Measurements from ENCODE around the gene PAMR1.

Gene PAMR1

DNA sequence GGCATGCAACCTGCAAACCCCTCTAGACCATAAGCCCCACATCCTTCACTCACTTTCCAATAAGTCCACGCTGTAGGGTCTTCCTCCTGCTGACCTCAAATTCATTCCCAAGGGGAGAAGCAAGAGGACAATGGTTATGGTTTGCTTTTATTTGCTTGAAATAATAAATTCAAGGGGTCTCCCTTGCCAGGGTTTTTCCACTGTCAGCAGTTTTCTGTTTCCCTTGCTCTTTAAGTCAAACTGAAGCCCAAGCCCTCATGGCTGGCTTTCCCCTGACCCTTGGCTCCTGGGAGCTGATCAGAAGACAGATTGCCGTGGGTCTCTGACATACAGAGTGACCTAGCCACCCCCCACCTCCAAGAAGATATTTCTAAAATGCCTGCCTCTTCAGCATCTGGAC lies 109.9 kb downstream of the PAMR1 start:
- TF ChIP-seq, protein P1, sequence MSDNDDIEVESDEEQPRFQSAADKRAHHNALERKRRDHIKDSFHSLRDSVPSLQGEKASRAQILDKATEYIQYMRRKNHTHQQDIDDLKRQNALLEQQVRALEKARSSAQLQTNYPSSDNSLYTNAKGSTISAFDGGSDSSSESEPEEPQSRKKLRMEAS (IDR thresholded peaks at IDR 0.05), result no peak
- TF ChIP-seq FOXM1 (IDR thresholded peaks at IDR 0.05; ENCODE audit: borderline replicate concordance, low read depth) (no peak), RAD21 (IDR thresholded peaks at IDR 0.05; ENCODE audit: low read depth) (no peak), TCF12 (IDR thresholded peaks at IDR 0.05; ENCODE audit: low read depth) (no peak), YY1 (IDR thresholded peaks at IDR 0.05; ENCODE audit: low read depth) (no peak), TEAD4 (IDR thresholded peaks at IDR 0.05) (no peak)

- TF ChIP-seq ZBTB7A (IDR thresholded peaks at IDR 0.05; ENCODE audit: low read depth) (no peak), CEBPB (IDR thresholded peaks at IDR 0.05) (no peak), TEAD4 (IDR thresholded peaks at IDR 0.05) (no peak), CREB1 (IDR thresholded peaks at IDR 0.05; ENCODE audit: low read depth) (no peak), NFIC (IDR thresholded peaks at IDR 0.05) (no peak), EGR1 (IDR thresholded peaks at IDR 0.05) (no peak), YY1 (IDR thresholded peaks at IDR 0.05; ENCODE audit: low read depth) (no peak), TAF1 (IDR thresholded peaks at IDR 0.05; ENCODE audit: low read depth) (no peak), TCF12 (IDR thresholded peaks at IDR 0.05; ENCODE audit: low read depth) (no peak), FOXM1 (IDR thresholded peaks at IDR 0.05; ENCODE audit: borderline replicate concordance, low read depth) (no peak), RAD21 (IDR thresholded peaks at IDR 0.05; ENCODE audit: low read depth) (no peak), EP300 (IDR thresholded peaks at IDR 0.05; ENCODE audit: borderline replicate concordance) (no peak), USF1 (IDR thresholded peaks at IDR 0.05) (no peak)
- TF ChIP-seq, protein P1 (IDR thresholded peaks at IDR 0.05), result no peak
- TF ChIP-seq, protein P2, sequence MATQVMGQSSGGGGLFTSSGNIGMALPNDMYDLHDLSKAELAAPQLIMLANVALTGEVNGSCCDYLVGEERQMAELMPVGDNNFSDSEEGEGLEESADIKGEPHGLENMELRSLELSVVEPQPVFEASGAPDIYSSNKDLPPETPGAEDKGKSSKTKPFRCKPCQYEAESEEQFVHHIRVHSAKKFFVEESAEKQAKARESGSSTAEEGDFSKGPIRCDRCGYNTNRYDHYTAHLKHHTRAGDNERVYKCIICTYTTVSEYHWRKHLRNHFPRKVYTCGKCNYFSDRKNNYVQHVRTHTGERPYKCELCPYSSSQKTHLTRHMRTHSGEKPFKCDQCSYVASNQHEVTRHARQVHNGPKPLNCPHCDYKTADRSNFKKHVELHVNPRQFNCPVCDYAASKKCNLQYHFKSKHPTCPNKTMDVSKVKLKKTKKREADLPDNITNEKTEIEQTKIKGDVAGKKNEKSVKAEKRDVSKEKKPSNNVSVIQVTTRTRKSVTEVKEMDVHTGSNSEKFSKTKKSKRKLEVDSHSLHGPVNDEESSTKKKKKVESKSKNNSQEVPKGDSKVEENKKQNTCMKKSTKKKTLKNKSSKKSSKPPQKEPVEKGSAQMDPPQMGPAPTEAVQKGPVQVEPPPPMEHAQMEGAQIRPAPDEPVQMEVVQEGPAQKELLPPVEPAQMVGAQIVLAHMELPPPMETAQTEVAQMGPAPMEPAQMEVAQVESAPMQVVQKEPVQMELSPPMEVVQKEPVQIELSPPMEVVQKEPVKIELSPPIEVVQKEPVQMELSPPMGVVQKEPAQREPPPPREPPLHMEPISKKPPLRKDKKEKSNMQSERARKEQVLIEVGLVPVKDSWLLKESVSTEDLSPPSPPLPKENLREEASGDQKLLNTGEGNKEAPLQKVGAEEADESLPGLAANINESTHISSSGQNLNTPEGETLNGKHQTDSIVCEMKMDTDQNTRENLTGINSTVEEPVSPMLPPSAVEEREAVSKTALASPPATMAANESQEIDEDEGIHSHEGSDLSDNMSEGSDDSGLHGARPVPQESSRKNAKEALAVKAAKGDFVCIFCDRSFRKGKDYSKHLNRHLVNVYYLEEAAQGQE (IDR thresholded peaks at IDR 0.05; ENCODE audit: low read depth), result no peak
These were observed 110.6 kb downstream of the PAMR1 start for GRCh38 chr11:35414776-35415175.

DNA sequence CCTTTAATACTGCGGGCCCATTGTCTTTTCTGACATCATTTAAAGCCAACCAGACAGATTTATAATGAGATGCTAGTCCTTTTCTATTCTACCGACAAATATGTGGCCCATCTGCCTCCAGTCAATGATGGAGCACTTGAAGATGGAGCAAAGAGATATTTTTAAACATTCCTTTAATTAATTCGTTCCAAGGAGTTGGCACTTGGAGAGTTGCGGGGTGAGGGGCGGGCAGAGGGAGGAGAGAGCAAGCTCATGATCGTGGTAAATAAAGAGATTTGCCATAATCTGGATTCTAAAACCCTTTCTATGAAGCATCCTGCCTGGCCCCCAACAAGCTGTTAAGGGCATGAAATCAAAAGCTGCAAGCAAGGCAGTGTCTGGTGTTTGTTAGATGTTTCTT lies 111.1 kb downstream of the PAMR1 start:
- TF ChIP-seq YY1 (IDR thresholded peaks at IDR 0.05; ENCODE audit: low read depth) (no peak), CEBPB (IDR thresholded peaks at IDR 0.05) (no peak), NFIC (IDR thresholded peaks at IDR 0.05) (no peak)

DNA sequence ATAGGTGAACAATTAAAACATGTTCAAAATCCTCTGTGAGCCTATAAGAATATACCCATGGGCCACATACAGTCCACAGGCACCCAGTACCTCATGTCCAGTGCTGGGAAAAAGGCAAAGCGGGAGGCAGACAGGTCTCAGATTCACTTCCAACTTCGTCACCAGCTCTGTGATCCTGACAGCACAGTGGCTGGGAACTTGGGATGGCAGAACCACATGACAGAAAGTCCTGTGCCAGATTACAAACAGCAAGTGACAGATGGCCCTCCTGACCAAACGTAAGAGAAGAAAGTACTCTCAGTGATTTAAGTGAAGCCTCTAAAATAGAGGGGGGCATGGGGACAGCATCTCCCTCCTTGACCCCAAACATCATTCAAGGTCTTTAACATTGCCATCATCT lies 111.8 kb downstream of the PAMR1 start:
- TF ChIP-seq EP300 (IDR thresholded peaks at IDR 0.05; ENCODE audit: borderline replicate concordance) (no peak), EGR1 (IDR thresholded peaks at IDR 0.05) (no peak), NFIC (IDR thresholded peaks at IDR 0.05) (no peak), TAF1 (IDR thresholded peaks at IDR 0.05; ENCODE audit: low read depth) (no peak), CREB1 (IDR thresholded peaks at IDR 0.05; ENCODE audit: low read depth) (no peak), CEBPB (IDR thresholded peaks at IDR 0.05) (no peak), ZBTB7A (IDR thresholded peaks at IDR 0.05; ENCODE audit: low read depth) (no peak), RAD21 (IDR thresholded peaks at IDR 0.05; ENCODE audit: low read depth) (no peak)
- TF ChIP-seq, protein P2 (IDR thresholded peaks at IDR 0.05; ENCODE audit: low read depth), result no peak

DNA sequence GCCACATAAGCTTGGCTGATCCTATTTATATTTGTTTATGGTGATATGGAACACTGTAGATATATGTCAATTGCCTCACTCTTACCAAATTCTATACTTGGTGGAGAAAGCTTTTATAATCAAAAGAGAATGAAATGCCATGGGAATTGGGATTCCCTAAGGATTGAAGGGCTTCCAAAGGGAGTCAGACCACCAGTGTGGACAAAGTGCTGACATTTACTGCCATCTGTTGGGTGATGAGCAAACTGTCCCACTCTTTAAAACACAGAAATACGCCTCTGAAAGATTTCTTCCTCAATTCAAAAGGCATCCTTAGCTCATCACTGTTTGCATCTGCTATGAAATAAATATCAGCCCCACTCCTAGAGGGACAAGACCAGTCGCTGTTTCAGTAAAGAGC lies 113.1 kb downstream of the PAMR1 start:
- TF ChIP-seq RAD21 (IDR thresholded peaks at IDR 0.05; ENCODE audit: low read depth) (peak; percentile 65), TCF12 (IDR thresholded peaks at IDR 0.05; ENCODE audit: low read depth) (no peak), CEBPB (IDR thresholded peaks at IDR 0.05) (no peak), TEAD4 (IDR thresholded peaks at IDR 0.05) (no peak), ZBTB7A (IDR thresholded peaks at IDR 0.05; ENCODE audit: low read depth) (no peak)
- TF ChIP-seq, protein P1 (IDR thresholded peaks at IDR 0.05), result no peak

GRCh38 chr11:35407041-35407440 lies 118.4 kb downstream of the PAMR1 start:
- no peak for TF ChIP-seq EP300 (IDR thresholded peaks at IDR 0.05; ENCODE audit: borderline replicate concordance)
- TF ChIP-seq, protein P2 (IDR thresholded peaks at IDR 0.05; ENCODE audit: low read depth), result no peak
- TF ChIP-seq, protein P1 (IDR thresholded peaks at IDR 0.05), result no peak
